ENCODE data around the gene ELP2. TPM values are rescaled to one million over a fixed set of nuclear protein-coding genes. Genes with fewer than 3 reads are reported as not detected.
A peak's percentile ranks its signal among the peaks of the same experiment; 100 is the strongest.

ELP2 gene
- total RNA-seq, 3 donors from 2014 or later (not counting 1 experiment from before 2014, with no cell fraction given): 119 to 135 (median 129) TPM

DNA sequence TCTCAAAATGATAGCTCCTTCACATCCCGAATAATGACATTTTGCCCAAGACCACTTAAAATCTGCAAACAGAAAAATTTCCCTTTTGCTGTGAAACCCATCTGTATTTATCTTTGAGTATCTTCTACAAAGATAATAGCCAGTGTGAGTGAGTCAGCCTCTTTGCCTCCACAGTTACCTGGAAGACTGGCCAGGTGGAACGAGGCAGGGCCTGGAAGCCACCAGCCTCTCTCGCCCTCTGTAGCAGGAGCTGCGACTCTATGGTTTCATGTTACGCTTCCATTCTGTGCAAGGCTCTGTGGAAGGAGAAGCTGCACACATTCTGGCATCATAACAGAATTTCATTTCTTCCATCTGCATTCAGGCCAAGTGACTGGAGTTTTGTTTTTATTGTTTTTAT lies 9.5 kb downstream of the ELP2 start:
- peaks cover 5% of the 10 kb centered on the region in 2 donors for H3K4me1 Mint-ChIP-seq
- no peaks in the 10 kb centered on the region for H3K27me3 Mint-ChIP-seq (ENCODE audit: low read depth in 2 of 2)
- no peaks in the 10 kb centered on the region for H3K9me3 Mint-ChIP-seq
- H3K36me3 ChIP-seq (ENCODE audit: control insufficient read depth, insufficient read depth, low read length): peaks cover 74% of the 10 kb centered on the region
- no peaks in the 10 kb centered on the region for H3K27me3 ChIP-seq (ENCODE audit: control insufficient read depth, insufficient read depth, low read length)
- H3K9me3 ChIP-seq (ENCODE audit: control insufficient read depth, insufficient read depth, low read length): no peaks in the 10 kb centered on the region
- DNase-seq (no peak), ATAC-seq (no peak)
- intact Hi-C loops (cut with micrococcal nuclease): no loop called here
- H3K4me3 Mint-ChIP-seq: no peak overlapping the region
- H3K4me1 ChIP-seq (ENCODE audit: control insufficient read depth, insufficient read depth, low read length): no peaks in the 10 kb centered on the region
- H3K27ac ChIP-seq (ENCODE audit: low read length): no peak overlapping the region
- TF ChIP-seq, protein P1, sequence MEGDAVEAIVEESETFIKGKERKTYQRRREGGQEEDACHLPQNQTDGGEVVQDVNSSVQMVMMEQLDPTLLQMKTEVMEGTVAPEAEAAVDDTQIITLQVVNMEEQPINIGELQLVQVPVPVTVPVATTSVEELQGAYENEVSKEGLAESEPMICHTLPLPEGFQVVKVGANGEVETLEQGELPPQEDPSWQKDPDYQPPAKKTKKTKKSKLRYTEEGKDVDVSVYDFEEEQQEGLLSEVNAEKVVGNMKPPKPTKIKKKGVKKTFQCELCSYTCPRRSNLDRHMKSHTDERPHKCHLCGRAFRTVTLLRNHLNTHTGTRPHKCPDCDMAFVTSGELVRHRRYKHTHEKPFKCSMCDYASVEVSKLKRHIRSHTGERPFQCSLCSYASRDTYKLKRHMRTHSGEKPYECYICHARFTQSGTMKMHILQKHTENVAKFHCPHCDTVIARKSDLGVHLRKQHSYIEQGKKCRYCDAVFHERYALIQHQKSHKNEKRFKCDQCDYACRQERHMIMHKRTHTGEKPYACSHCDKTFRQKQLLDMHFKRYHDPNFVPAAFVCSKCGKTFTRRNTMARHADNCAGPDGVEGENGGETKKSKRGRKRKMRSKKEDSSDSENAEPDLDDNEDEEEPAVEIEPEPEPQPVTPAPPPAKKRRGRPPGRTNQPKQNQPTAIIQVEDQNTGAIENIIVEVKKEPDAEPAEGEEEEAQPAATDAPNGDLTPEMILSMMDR (IDR thresholded peaks at IDR 0.05): no peak
- H3K4me3 ChIP-seq (ENCODE audit: low read length): no peak overlapping the region
- no peak overlapping the region for H3K27ac Mint-ChIP-seq
- over 99% methylated on average over 5 of the region's 5 CpGs for WGBS (ENCODE audit: insufficient coverage)
- peaks cover 23% of the 10 kb centered on the region for H3K36me3 Mint-ChIP-seq

DNA sequence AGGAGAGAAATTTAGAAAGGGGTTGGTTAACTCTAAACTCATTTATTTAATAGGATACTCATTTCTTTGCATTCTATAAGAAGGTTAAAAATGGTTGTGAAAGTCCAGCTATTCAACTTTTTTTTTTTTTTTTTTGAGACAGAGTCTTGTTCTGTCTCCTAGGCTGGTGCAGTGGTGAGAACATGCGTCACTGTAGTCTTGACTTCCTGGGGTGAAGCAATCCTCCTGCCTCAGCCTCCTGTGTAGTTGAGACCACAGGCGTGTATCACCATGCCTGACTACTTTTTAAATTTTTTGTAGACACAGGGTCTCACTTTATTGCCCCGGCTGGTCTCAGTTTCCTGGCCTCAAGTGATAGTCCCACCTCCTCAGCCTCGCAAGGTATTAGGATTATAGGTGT lies 11.9 kb downstream of the ELP2 start:
- Histone ChIP-seq H3K4me3 (ENCODE audit: low read length) (no peak overlapping the region), H3K27ac (ENCODE audit: low read length) (no peak overlapping the region), H3K36me3 (ENCODE audit: control insufficient read depth, insufficient read depth, low read length) (peaks cover 82% of the 10 kb centered on the region), H3K27me3 (ENCODE audit: control insufficient read depth, insufficient read depth, low read length) (no peaks in the 10 kb centered on the region), H3K4me1 (ENCODE audit: control insufficient read depth, insufficient read depth, low read length) (no peaks in the 10 kb centered on the region), H3K9me3 (ENCODE audit: control insufficient read depth, insufficient read depth, low read length) (no peaks in the 10 kb centered on the region)
- TF ChIP-seq, protein P1 (IDR thresholded peaks at IDR 0.05): no peak
- Mint-ChIP-seq H3K4me3 (no peak overlapping the region), H3K27me3 (ENCODE audit: low read depth in 2 of 2) (no peaks in the 10 kb centered on the region), H3K9me3 (no peaks in the 10 kb centered on the region), H3K4me1 (peaks cover 5% of the 10 kb centered on the region in 2 donors), H3K27ac (peak overlapping the region in 1 of 2 donors; percentile 45), H3K36me3 (peaks cover 32% of the 10 kb centered on the region)
- WGBS (ENCODE audit: insufficient coverage): 95% methylated on average over 3 of the region's 4 CpGs
- no peak for DNase-seq
- ATAC-seq: peak in 1 of 3 donors; percentile 31
- intact Hi-C loops (cut with micrococcal nuclease): no loop called here

DNA sequence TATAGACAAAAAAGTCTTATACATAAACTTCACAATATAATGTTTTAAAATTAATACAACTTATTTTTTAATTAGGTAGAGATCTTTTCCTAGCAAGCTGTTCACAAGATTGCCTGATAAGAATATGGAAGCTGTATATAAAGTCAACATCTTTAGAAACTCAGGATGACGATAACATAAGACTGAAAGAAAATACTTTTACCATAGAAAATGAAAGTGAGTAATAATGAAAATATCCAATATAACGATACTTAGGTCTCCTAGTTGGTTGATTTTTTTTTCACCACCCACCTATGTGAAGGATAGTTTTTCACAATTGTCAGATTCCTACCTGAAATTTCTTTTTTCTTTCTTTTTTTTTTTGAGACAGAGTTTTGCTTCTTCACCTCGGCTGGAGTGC lies 13.1 kb downstream of the ELP2 start:
- no peak overlapping the region for H3K27ac Mint-ChIP-seq
- Histone ChIP-seq H3K27ac (ENCODE audit: low read length) (no peak overlapping the region), H3K36me3 (ENCODE audit: control insufficient read depth, insufficient read depth, low read length) (peaks cover 78% of the 10 kb centered on the region), H3K4me1 (ENCODE audit: control insufficient read depth, insufficient read depth, low read length) (no peaks in the 10 kb centered on the region), H3K9me3 (ENCODE audit: control insufficient read depth, insufficient read depth, low read length) (no peaks in the 10 kb centered on the region), H3K4me3 (ENCODE audit: low read length) (no peak overlapping the region), H3K27me3 (ENCODE audit: control insufficient read depth, insufficient read depth, low read length) (no peaks in the 10 kb centered on the region)
- DNase-seq (no peak), ATAC-seq (no peak)
- H3K4me3 Mint-ChIP-seq: no peak overlapping the region
- no peaks in the 10 kb centered on the region for H3K9me3 Mint-ChIP-seq
- H3K27me3 Mint-ChIP-seq (ENCODE audit: low read depth in 2 of 2): no peaks in the 10 kb centered on the region
- peaks cover 5% of the 10 kb centered on the region in 2 donors for H3K4me1 Mint-ChIP-seq
- peaks cover 32% of the 10 kb centered on the region for H3K36me3 Mint-ChIP-seq
- 96% methylated on average over 1 of the region's 3 CpGs for WGBS (ENCODE audit: insufficient coverage)
- intact Hi-C loops (cut with micrococcal nuclease): no loop called here
- TF ChIP-seq, protein P1 (IDR thresholded peaks at IDR 0.05): no peak

DNA sequence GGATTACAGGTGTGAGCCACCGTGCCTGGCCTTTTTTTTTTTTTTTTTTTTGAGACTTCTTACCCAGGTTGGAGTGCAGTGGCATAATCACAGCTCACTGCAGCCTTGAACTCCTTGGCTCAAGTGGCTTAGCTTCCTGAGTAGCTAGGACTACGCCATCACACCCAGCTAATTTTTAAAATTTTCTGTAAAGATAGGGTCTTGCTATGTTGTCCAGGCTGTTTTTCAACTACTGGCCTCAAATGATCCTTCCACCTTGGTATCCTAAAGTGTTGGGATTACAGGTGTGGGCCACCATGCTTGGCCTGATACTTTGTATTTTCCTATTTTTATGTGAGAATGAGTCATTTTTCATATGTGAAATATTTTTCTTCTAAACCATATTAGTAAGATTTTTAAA lies 13.7 kb downstream of the ELP2 start:
- Mint-ChIP-seq H3K36me3 (peaks cover 26% of the 10 kb centered on the region), H3K27ac (no peak overlapping the region), H3K4me1 (peaks cover 5% of the 10 kb centered on the region in 2 donors), H3K9me3 (no peaks in the 10 kb centered on the region), H3K4me3 (no peak overlapping the region), H3K27me3 (ENCODE audit: low read depth in 2 of 2) (no peaks in the 10 kb centered on the region)
- Histone ChIP-seq H3K4me1 (ENCODE audit: control insufficient read depth, insufficient read depth, low read length) (no peaks in the 10 kb centered on the region), H3K36me3 (ENCODE audit: control insufficient read depth, insufficient read depth, low read length) (peaks cover 76% of the 10 kb centered on the region), H3K27me3 (ENCODE audit: control insufficient read depth, insufficient read depth, low read length) (no peaks in the 10 kb centered on the region), H3K4me3 (ENCODE audit: low read length) (no peak overlapping the region), H3K9me3 (ENCODE audit: control insufficient read depth, insufficient read depth, low read length) (no peaks in the 10 kb centered on the region), H3K27ac (ENCODE audit: low read length) (no peak overlapping the region)
- intact Hi-C loops (cut with micrococcal nuclease): no loop called here
- TF ChIP-seq, protein P1 (IDR thresholded peaks at IDR 0.05): no peak
- 94% methylated on average over 2 of the region's 2 CpGs for WGBS (ENCODE audit: insufficient coverage)
- no peak for ATAC-seq
- DNase-seq: no peak

Measured in natural killer cell (primary cell).